WTC11 (cell line): ENCODE results near the gene TSPAN5. TPM values are rescaled to one million over a fixed set of nuclear protein-coding genes. Genes with fewer than 3 reads are reported as not detected.

Experiments
- ATAC-seq: fragments of 200-7000 bp; cut with Tn5 transposase; 2 replicates; pipeline ENCODE4 v1.10.0; 2021; ENCODE audit warnings: mild to moderate bottlenecking, moderate library complexity
- CTCF ChIA-PET: fragments of 300-600 bp; sonication (Branson Sonifier 250); formaldehyde crosslinking; loops from one replicate; lab custom pipeline; 2021; ENCODE audit warnings: antibody characterized with exemption; lab: Charles Lee
- POLR2A ChIA-PET: fragments of 350-600 bp; sonication (Branson Sonifier 250); formaldehyde crosslinking; loops from one replicate; lab custom pipeline; 2021; ENCODE audit warnings: antibody characterized with exemption; lab: Charles Lee
- DNase-seq: peaks from one replicate; pipeline ENCODE4 v3.0.0; 2021; ENCODE audit warnings: low spot score
- H3K27ac Mint-ChIP-seq: 2 replicates; pipeline ENCODE4 v1.8.0; 2021; ENCODE audit warnings: mixed read lengths
- H3K27me3 Mint-ChIP-seq: 2 replicates; pipeline ENCODE4 v1.8.0; 2021; ENCODE audit warnings: low read depth, mild to moderate bottlenecking, moderate library complexity, mixed read lengths
- H3K36me3 Mint-ChIP-seq: 2 replicates; pipeline ENCODE4 v1.8.0; 2021; ENCODE audit warnings: mixed read lengths
- H3K4me1 Mint-ChIP-seq: 2 replicates; pipeline ENCODE4 v1.8.0; 2022; ENCODE audit warnings: mixed read lengths
- H3K4me3 Mint-ChIP-seq: 2 replicates; pipeline ENCODE4 v1.8.0; 2021; ENCODE audit warnings: mild to moderate bottlenecking, moderate library complexity, mixed read lengths
- H3K9me3 Mint-ChIP-seq: 2 replicates; pipeline ENCODE4 v1.8.0; 2021; ENCODE audit warnings: mixed read lengths
- ATF1 ChIP-seq: sonication (generic); formaldehyde crosslinking; IDR thresholded peaks from 2 replicates; pipeline ENCODE4 v1.8.1; 2023; ENCODE audit warnings: mild to moderate bottlenecking, moderate library complexity, missing genetic modification reagents
- FOXK1 ChIP-seq: sonication (generic); formaldehyde crosslinking; IDR thresholded peaks from 2 replicates; pipeline ENCODE4 v1.8.0; 2022; ENCODE audit warnings: mild to moderate bottlenecking, moderate library complexity, missing genetic modification reagents
- GABPB1 ChIP-seq: sonication (generic); formaldehyde crosslinking; IDR thresholded peaks from 2 replicates; pipeline ENCODE4 v1.8.1; 2023; ENCODE audit warnings: mild to moderate bottlenecking, missing genetic modification reagents
- GRHL2 ChIP-seq: fragments of 250-450 bp; sonication (Bioruptor Pico); IDR thresholded peaks from 2 replicates; pipeline ENCODE4 v1.8.0; 2022; ENCODE audit warnings: mild to moderate bottlenecking, moderate library complexity; ENCODE audit not compliant: insufficient replicate concordance, severe bottlenecking
- MXD4 ChIP-seq: fragments of 250-450 bp; sonication (Bioruptor Pico); IDR thresholded peaks from 2 replicates; pipeline ENCODE4 v1.8.0; 2021; ENCODE audit warnings: mild to moderate bottlenecking, moderate library complexity, borderline replicate concordance
- NFE2L1 ChIP-seq: sonication (generic); formaldehyde crosslinking; IDR thresholded peaks from 2 replicates; pipeline ENCODE4 v1.8.1; 2023; ENCODE audit warnings: missing genetic modification reagents
- RELA ChIP-seq: sonication (generic); formaldehyde crosslinking; IDR thresholded peaks from 2 replicates; pipeline ENCODE4 v1.8.1; 2022; ENCODE audit warnings: missing genetic modification reagents, mild to moderate bottlenecking, borderline replicate concordance
- SP1 ChIP-seq: sonication (generic); formaldehyde crosslinking; conservative IDR thresholded peaks from 2 replicates; pipeline ENCODE4 v1.8.1; 2022; ENCODE audit warnings: missing genetic modification reagents
- TEAD4 ChIP-seq: sonication (generic); formaldehyde crosslinking; IDR thresholded peaks from 2 replicates; pipeline ENCODE4 v1.8.0; 2022; ENCODE audit warnings: mild to moderate bottlenecking, missing genetic modification reagents
- ZBTB21 ChIP-seq: sonication (generic); formaldehyde crosslinking; IDR thresholded peaks from 2 replicates; pipeline ENCODE4 v1.8.1; 2023; ENCODE audit warnings: mild to moderate bottlenecking, missing genetic modification reagents, borderline replicate concordance
- ZNF121 ChIP-seq: sonication (generic); formaldehyde crosslinking; IDR thresholded peaks from 2 replicates; pipeline ENCODE4 v1.8.0; 2023; ENCODE audit warnings: missing genetic modification reagents
- ZNF317 ChIP-seq: sonication (generic); formaldehyde crosslinking; IDR thresholded peaks from 2 replicates; pipeline ENCODE4 v1.8.1; 2023; ENCODE audit warnings: low read depth, mild to moderate bottlenecking, moderate library complexity, missing genetic modification reagents, borderline replicate concordance
- total RNA-seq: library from RNA; stranded (reverse); gene quantifications from 3 replicates; pipeline ENCODE4 v1.2.3, GENCODE V29; 2021
- TF ChIP-seq, protein P1 (sequence below): fragments of 250-450 bp; sonication (Bioruptor Pico); IDR thresholded peaks from 2 replicates; pipeline ENCODE4 v2.1.2; 2022; ENCODE audit warnings: mild to moderate bottlenecking, moderate library complexity
- TF ChIP-seq, protein P2 (sequence below): sonication (generic); formaldehyde crosslinking; IDR thresholded peaks from 2 replicates; pipeline ENCODE4 v1.8.1; 2023; ENCODE audit warnings: mild to moderate bottlenecking, missing genetic modification reagents, borderline replicate concordance
- TF ChIP-seq, protein P3 (sequence below): fragments of 250-450 bp; sonication (Bioruptor Pico); IDR thresholded peaks from 2 replicates; pipeline ENCODE4 v1.9.0; 2021; ENCODE audit warnings: moderate library complexity, mild to moderate bottlenecking, inconsistent platforms, borderline replicate concordance
- TF ChIP-seq, protein P4 (sequence below): fragments of 250-450 bp; sonication (Bioruptor Pico); IDR thresholded peaks from 2 replicates; pipeline ENCODE4 v1.8.0; 2021; ENCODE audit warnings: mild to moderate bottlenecking
- TF ChIP-seq, protein P5 (sequence below): fragments of 250-450 bp; sonication (Bioruptor Pico); IDR thresholded peaks from 2 replicates; pipeline ENCODE4 v1.9.0; 2021; ENCODE audit warnings: mild to moderate bottlenecking
- TF ChIP-seq, protein P6 (sequence below): sonication (generic); formaldehyde crosslinking; IDR thresholded peaks from 2 replicates; pipeline ENCODE4 v1.8.0; 2022; ENCODE audit warnings: mild to moderate bottlenecking, missing genetic modification reagents

Gene TSPAN5
- total RNA-seq, 1 experiment from 2014 or later: 22.7 TPM

DNA sequence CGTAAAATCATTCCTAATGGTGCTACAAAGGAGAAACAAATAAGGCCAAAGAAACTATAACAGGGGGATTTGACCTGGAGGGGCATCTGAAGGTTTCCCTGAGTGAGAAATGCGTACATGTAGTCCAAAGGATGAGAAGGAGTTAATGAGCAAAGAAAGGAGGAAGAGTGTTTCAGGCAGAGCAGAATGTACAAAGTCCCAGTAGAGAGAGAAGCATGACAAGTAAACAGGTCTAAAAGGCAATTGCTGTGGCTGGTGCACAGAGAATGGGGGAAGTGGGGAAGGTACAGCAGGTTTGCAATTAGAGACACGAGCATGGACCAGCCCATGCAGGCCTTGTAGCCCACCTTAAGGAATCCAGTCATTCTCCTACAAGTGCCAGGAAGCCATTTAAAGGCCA lies 145.5 kb downstream of the TSPAN5 start:
- Mint-ChIP-seq H3K4me3 (no peak overlapping the region), H3K4me1 (peaks cover 61% of the 10 kb centered on the region), H3K27me3 (no peaks in the 10 kb centered on the region), H3K36me3 (peaks cover 13% of the 10 kb centered on the region), H3K27ac (peak overlapping the region; percentile 11), H3K9me3 (peaks cover 11% of the 10 kb centered on the region)
- no peak for ATAC-seq
- POLR2A ChIA-PET: no interaction called here
- TF ChIP-seq NFE2L1 (CRISPR knock-in tag): no peak
- DNase-seq: no peak
- CTCF ChIA-PET: no interaction called here

DNA sequence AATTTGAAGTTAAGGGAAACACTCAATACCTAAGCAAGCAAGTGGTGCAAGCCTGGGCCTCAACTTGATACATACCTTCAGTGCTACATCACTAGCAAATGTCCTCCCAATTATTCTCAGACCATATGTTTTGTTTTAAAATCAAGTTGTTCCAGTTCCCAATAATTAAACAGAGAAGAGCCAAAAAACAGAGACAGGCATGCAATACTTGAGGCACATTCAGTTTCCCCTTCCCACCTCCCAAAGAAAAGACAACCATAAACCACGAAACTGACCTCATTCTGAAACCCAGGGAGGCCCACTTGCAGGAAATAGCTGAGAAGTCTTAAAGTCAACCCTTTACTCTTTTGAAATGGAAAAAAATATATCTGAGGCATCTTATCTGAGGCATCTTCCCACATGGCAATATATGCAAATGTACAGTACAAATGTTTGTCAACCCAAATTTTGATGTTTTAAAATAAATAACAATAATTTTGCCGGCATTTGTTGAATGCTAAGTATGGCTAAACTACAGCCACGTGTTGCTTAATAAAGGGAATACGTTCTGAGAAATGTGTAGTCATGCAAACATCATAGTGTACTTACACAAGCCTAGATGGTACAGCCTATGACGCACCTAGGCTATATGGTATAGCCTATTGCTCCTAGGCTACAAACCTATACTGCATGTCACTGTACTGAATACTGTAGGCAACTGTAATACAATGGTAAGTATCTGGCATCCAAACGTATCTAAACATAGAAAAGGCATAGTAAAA lies 147.5 kb downstream of the TSPAN5 start:
- Mint-ChIP-seq H3K9me3 (no peaks in the 10 kb centered on the region), H3K4me3 (no peak overlapping the region), H3K36me3 (peaks cover 1% of the 10 kb centered on the region; the same call in 1 of the 2 replicates), H3K27me3 (no peaks in the 10 kb centered on the region)
- no peak for ATAC-seq
- POLR2A ChIA-PET: no interaction called here
- no peak for TF ChIP-seq MXD4 (CRISPR knock-in tag)
- no peak for TF ChIP-seq GRHL2
- TF ChIP-seq, all 79 proteins: peak for 0
- H3K4me1 Mint-ChIP-seq: peaks cover 68% of the 10 kb centered on the region
- DNase-seq: no peak
- H3K27ac Mint-ChIP-seq: no peak overlapping the region
- CTCF ChIA-PET: no interaction called here

DNA sequence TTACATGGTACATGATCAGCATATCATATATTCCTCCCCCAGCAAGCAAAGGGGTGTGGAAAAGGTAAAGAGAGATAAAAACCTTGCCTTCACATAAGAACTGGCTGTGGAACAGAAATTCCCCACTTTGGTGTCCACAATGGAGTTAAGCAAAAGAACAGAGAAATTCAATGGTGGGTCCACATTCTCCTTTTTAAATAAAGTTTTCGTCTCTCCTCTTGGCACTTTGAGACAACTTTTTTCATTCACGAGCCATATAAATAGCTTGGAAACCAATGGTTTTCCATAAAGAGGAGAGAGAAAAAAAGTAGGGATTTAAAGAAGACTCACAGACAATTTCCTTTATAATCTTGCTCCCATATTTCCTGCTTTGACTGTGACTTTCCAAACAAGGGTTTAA lies 148.1 kb downstream of the TSPAN5 start:
- no peaks in the 10 kb centered on the region for H3K27me3 Mint-ChIP-seq
- H3K4me3 Mint-ChIP-seq: no peak overlapping the region
- H3K36me3 Mint-ChIP-seq: peaks cover 2% of the 10 kb centered on the region; the same call in 1 of the 2 replicates
- ATAC-seq (no peak), DNase-seq (no peak)
- CTCF ChIA-PET: no interaction called here
- no peaks in the 10 kb centered on the region for H3K9me3 Mint-ChIP-seq
- H3K4me1 Mint-ChIP-seq: peaks cover 62% of the 10 kb centered on the region
- H3K27ac Mint-ChIP-seq: no peak overlapping the region
- POLR2A ChIA-PET: no interaction called here
- TF ChIP-seq ZBTB21 (CRISPR knock-in tag) (no peak), ZNF121 (CRISPR knock-in tag) (no peak), TEAD4 (CRISPR knock-in tag) (no peak), GABPB1 (CRISPR knock-in tag) (no peak), ATF1 (CRISPR knock-in tag) (no peak), SP1 (CRISPR knock-in tag) (no peak), FOXK1 (CRISPR knock-in tag) (no peak), ZNF317 (CRISPR knock-in tag) (no peak), RELA (CRISPR knock-in tag) (no peak)
- TF ChIP-seq, protein P1, sequence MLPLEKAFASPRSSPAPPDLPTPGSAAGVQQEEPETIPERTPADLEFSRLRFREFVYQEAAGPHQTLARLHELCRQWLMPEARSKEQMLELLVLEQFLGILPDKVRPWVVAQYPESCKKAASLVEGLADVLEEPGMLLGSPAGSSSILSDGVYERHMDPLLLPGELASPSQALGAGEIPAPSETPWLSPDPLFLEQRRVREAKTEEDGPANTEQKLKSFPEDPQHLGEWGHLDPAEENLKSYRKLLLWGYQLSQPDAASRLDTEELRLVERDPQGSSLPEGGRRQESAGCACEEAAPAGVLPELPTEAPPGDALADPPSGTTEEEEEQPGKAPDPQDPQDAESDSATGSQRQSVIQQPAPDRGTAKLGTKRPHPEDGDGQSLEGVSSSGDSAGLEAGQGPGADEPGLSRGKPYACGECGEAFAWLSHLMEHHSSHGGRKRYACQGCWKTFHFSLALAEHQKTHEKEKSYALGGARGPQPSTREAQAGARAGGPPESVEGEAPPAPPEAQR (CRISPR knock-in tag): no peak
- TF ChIP-seq, protein P2, sequence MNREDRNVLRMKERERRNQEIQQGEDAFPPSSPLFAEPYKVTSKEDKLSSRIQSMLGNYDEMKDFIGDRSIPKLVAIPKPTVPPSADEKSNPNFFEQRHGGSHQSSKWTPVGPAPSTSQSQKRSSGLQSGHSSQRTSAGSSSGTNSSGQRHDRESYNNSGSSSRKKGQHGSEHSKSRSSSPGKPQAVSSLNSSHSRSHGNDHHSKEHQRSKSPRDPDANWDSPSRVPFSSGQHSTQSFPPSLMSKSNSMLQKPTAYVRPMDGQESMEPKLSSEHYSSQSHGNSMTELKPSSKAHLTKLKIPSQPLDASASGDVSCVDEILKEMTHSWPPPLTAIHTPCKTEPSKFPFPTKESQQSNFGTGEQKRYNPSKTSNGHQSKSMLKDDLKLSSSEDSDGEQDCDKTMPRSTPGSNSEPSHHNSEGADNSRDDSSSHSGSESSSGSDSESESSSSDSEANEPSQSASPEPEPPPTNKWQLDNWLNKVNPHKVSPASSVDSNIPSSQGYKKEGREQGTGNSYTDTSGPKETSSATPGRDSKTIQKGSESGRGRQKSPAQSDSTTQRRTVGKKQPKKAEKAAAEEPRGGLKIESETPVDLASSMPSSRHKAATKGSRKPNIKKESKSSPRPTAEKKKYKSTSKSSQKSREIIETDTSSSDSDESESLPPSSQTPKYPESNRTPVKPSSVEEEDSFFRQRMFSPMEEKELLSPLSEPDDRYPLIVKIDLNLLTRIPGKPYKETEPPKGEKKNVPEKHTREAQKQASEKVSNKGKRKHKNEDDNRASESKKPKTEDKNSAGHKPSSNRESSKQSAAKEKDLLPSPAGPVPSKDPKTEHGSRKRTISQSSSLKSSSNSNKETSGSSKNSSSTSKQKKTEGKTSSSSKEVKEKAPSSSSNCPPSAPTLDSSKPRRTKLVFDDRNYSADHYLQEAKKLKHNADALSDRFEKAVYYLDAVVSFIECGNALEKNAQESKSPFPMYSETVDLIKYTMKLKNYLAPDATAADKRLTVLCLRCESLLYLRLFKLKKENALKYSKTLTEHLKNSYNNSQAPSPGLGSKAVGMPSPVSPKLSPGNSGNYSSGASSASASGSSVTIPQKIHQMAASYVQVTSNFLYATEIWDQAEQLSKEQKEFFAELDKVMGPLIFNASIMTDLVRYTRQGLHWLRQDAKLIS (CRISPR knock-in tag): no peak
- TF ChIP-seq, protein P3, sequence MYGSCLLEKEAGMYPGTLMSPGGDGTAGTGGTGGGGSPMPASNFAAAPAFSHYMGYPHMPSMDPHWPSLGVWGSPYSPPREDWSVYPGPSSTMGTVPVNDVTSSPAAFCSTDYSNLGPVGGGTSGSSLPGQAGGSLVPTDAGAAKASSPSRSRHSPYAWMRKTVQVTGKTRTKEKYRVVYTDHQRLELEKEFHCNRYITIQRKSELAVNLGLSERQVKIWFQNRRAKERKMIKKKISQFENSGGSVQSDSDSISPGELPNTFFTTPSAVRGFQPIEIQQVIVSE (CRISPR knock-in tag): no peak
- TF ChIP-seq, protein P4, sequence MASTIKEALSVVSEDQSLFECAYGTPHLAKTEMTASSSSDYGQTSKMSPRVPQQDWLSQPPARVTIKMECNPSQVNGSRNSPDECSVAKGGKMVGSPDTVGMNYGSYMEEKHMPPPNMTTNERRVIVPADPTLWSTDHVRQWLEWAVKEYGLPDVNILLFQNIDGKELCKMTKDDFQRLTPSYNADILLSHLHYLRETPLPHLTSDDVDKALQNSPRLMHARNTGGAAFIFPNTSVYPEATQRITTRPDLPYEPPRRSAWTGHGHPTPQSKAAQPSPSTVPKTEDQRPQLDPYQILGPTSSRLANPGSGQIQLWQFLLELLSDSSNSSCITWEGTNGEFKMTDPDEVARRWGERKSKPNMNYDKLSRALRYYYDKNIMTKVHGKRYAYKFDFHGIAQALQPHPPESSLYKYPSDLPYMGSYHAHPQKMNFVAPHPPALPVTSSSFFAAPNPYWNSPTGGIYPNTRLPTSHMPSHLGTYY (CRISPR knock-in tag): no peak
- TF ChIP-seq, protein P5, sequence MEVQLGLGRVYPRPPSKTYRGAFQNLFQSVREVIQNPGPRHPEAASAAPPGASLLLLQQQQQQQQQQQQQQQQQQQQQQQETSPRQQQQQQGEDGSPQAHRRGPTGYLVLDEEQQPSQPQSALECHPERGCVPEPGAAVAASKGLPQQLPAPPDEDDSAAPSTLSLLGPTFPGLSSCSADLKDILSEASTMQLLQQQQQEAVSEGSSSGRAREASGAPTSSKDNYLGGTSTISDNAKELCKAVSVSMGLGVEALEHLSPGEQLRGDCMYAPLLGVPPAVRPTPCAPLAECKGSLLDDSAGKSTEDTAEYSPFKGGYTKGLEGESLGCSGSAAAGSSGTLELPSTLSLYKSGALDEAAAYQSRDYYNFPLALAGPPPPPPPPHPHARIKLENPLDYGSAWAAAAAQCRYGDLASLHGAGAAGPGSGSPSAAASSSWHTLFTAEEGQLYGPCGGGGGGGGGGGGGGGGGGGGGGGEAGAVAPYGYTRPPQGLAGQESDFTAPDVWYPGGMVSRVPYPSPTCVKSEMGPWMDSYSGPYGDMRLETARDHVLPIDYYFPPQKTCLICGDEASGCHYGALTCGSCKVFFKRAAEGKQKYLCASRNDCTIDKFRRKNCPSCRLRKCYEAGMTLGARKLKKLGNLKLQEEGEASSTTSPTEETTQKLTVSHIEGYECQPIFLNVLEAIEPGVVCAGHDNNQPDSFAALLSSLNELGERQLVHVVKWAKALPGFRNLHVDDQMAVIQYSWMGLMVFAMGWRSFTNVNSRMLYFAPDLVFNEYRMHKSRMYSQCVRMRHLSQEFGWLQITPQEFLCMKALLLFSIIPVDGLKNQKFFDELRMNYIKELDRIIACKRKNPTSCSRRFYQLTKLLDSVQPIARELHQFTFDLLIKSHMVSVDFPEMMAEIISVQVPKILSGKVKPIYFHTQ (CRISPR knock-in tag): no peak
- TF ChIP-seq, protein P6, sequence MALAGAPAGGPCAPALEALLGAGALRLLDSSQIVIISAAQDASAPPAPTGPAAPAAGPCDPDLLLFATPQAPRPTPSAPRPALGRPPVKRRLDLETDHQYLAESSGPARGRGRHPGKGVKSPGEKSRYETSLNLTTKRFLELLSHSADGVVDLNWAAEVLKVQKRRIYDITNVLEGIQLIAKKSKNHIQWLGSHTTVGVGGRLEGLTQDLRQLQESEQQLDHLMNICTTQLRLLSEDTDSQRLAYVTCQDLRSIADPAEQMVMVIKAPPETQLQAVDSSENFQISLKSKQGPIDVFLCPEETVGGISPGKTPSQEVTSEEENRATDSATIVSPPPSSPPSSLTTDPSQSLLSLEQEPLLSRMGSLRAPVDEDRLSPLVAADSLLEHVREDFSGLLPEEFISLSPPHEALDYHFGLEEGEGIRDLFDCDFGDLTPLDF (CRISPR knock-in tag): no peak
